ENCODE measurements around the gene PAPOLG.

The PAPOLG gene

DNA sequence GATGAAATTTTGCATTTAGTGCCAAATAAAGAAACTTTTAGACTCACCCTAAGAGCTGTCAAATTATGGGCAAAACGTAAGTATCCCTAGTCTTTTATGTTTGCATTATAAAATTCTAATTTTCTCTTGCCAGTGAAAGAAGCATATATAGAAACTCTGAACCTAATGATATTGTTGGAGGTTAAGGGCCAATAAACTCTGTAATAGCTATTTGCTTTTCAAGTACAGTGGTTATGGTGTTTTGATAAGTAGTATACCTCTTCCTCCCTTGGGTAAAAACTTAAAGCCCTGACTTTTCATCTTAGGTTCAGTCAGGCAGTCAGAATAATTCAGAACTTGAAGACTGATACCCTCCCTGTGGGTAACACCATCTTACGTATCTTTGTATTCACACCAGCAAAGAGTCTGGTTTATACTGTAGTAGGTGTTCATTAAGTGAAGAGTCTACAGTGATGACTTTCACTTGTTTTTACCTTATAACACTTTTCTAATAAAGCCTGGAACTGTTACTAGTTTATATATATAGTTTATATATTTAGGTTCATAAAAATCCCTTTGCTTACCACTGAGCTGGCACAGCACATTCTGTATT, 19.1 kb downstream of the PAPOLG start:
- Histone ChIP-seq H2AFZ (ENCODE audit: low read depth) (no peak overlapping the region), H3K4me1 (ENCODE audit: low read depth, poor library complexity, severe bottlenecking) (no peaks in the 10 kb centered on the region), H3K4me2 (no peak overlapping the region), H3K79me2 (ENCODE audit: insufficient read depth, low read depth) (no peaks in the 10 kb centered on the region), H3K27ac (no peak overlapping the region), H4K20me1 (ENCODE audit: insufficient read depth) (no peaks in the 10 kb centered on the region), H3K4me3 (IDR thresholded peaks at IDR 0.05; ENCODE audit: insufficient read depth, low read depth, low read length) (no peak overlapping the region), H3K36me3 (ENCODE audit: insufficient read depth) (peaks cover 7% of the 10 kb centered on the region; the same call in 1 of the 2 replicates), H3K9ac (no peak overlapping the region), H3K27me3 (ENCODE audit: insufficient read depth, low read depth) (no peaks in the 10 kb centered on the region)
- TF ChIP-seq CTCF (conservative IDR thresholded peaks at IDR 0.05; ENCODE audit: low read depth, low read length), result no peak

GRCh38 chr2:60778352-60778751, 22.3 kb downstream of the PAPOLG start:
- no peak overlapping the region for H3K4me3 ChIP-seq (IDR thresholded peaks at IDR 0.05; ENCODE audit: insufficient read depth, low read depth, low read length)
- no peaks in the 10 kb centered on the region for H3K79me2 ChIP-seq (ENCODE audit: insufficient read depth, low read depth)
- TF ChIP-seq CTCF (conservative IDR thresholded peaks at IDR 0.05; ENCODE audit: low read depth, low read length), result no peak
- H3K36me3 ChIP-seq (ENCODE audit: insufficient read depth), result 0 out of 2 replicates have a peak, but pooled peaks cover 7% of the 10 kb centered on the region
- H3K4me1 ChIP-seq (ENCODE audit: low read depth, poor library complexity, severe bottlenecking), result no peaks in the 10 kb centered on the region
- H4K20me1 ChIP-seq (ENCODE audit: insufficient read depth), result no peaks in the 10 kb centered on the region
- no peaks in the 10 kb centered on the region for H3K27me3 ChIP-seq (ENCODE audit: insufficient read depth, low read depth)
- no peak overlapping the region for H3K27ac ChIP-seq
- H3K9ac ChIP-seq, result no peak overlapping the region
- H2AFZ ChIP-seq (ENCODE audit: low read depth), result no peak overlapping the region
- no peak overlapping the region for H3K4me2 ChIP-seq

DNA sequence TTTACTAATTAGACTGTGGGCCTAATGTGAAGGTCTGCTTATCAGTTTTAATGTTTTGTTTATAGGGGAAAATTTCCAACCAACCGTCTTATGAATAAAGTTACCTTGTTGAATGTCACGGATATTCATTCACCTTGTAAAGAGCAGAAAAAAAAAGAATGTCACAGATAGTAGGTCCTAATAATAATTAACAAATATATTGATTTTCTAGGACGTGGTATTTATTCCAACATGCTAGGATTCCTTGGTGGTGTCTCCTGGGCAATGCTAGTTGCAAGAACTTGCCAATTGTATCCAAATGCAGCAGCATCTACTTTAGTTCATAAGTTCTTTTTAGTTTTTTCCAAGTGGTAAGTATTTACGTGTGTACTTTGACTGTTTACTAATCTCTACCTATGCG, 23.4 kb downstream of the PAPOLG start:
- Histone ChIP-seq H2AFZ (ENCODE audit: low read depth) (no peak overlapping the region), H3K4me1 (ENCODE audit: low read depth, poor library complexity, severe bottlenecking) (no peaks in the 10 kb centered on the region), H4K20me1 (ENCODE audit: insufficient read depth) (no peaks in the 10 kb centered on the region), H3K27ac (no peak overlapping the region), H3K79me2 (ENCODE audit: insufficient read depth, low read depth) (no peaks in the 10 kb centered on the region), H3K27me3 (ENCODE audit: insufficient read depth, low read depth) (no peaks in the 10 kb centered on the region), H3K9ac (no peak overlapping the region), H3K4me3 (IDR thresholded peaks at IDR 0.05; ENCODE audit: insufficient read depth, low read depth, low read length) (no peak overlapping the region), H3K36me3 (ENCODE audit: insufficient read depth) (peaks cover 11% of the 10 kb centered on the region), H3K4me2 (no peak overlapping the region)
- no peak for TF ChIP-seq CTCF (conservative IDR thresholded peaks at IDR 0.05; ENCODE audit: low read depth, low read length)

DNA sequence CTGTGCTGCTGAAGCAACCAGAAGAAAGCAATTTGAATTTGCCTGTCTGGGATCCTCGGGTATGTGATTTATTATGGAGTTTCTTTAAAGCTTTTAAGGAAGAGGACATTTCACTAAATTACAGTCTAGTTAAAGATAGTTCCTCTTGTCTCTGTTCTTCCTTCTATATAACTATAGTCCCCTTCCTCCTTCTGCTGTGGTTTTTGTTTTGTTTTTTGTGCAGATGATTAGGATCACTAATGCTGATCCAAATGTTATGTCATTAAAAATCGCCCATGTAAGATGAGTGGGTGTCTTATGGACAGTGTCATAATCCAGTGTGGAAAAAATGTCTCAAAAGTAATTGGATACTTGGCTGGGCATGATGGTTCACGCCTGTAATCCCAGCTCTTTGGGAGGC, 24.7 kb downstream of the PAPOLG start:
- Histone ChIP-seq H3K79me2 (ENCODE audit: insufficient read depth, low read depth) (no peaks in the 10 kb centered on the region), H3K36me3 (ENCODE audit: insufficient read depth) (peaks cover 4% of the 10 kb centered on the region), H3K9ac (no peak overlapping the region)

More for the DNA sequence above, 24.7 kb downstream of the PAPOLG start:
- H4K20me1 ChIP-seq (ENCODE audit: insufficient read depth), result no peaks in the 10 kb centered on the region
- no peak overlapping the region for H3K27ac ChIP-seq
- H3K27me3 ChIP-seq (ENCODE audit: insufficient read depth, low read depth), result no peaks in the 10 kb centered on the region
- no peak for TF ChIP-seq CTCF (conservative IDR thresholded peaks at IDR 0.05; ENCODE audit: low read depth, low read length)
- no peak overlapping the region for H3K4me3 ChIP-seq (IDR thresholded peaks at IDR 0.05; ENCODE audit: insufficient read depth, low read depth, low read length)
- H2AFZ ChIP-seq (ENCODE audit: low read depth), result no peak overlapping the region
- H3K4me1 ChIP-seq (ENCODE audit: low read depth, poor library complexity, severe bottlenecking), result no peaks in the 10 kb centered on the region
- H3K4me2 ChIP-seq, result no peak overlapping the region
